H9 (cell line): ENCODE results near the gene DAB2IP. TPM values are rescaled to one million over a fixed set of nuclear protein-coding genes. Genes with fewer than 3 reads are reported as not detected.

ENCODE experiments used
- DNase-seq: peaks from one replicate; pipeline ENCODE4 v3.0.0-alpha.2; 2017
- H2AFZ ChIP-seq: one replicate; pipeline ENCODE4 v1.6.1; 2013; ENCODE audit warnings: mild to moderate bottlenecking, low read length, control low read depth, moderate library complexity
- H2AK5ac ChIP-seq: 2 replicates; pipeline ENCODE4 v1.6.1; 2013; ENCODE audit warnings: low read length, control low read depth, mixed read lengths; ENCODE audit not compliant: insufficient read length
- H2BK120ac ChIP-seq: one replicate; pipeline ENCODE4 v1.6.1; 2013; ENCODE audit warnings: low read depth, mild to moderate bottlenecking, low read length, control low read depth, inconsistent platforms; ENCODE audit not compliant: poor library complexity, severe bottlenecking
- H2BK12ac ChIP-seq: 2 replicates; pipeline ENCODE4 v1.6.1; 2013; ENCODE audit warnings: low read length, control low read depth, mixed read lengths, low read depth; ENCODE audit not compliant: insufficient read length
- H2BK15ac ChIP-seq: 2 replicates; pipeline ENCODE4 v1.6.1; 2013; ENCODE audit warnings: low read depth, low read length, control low read depth
- H2BK20ac ChIP-seq: one replicate; pipeline ENCODE4 v1.6.1; 2013; ENCODE audit warnings: low read depth, mild to moderate bottlenecking, low read length, control low read depth, inconsistent platforms; ENCODE audit not compliant: poor library complexity, severe bottlenecking
- H2BK5ac ChIP-seq: 2 replicates; pipeline ENCODE4 v1.6.1; 2013; ENCODE audit warnings: low read length, control low read depth, mixed read lengths; ENCODE audit not compliant: insufficient read length
- H3K14ac ChIP-seq: 2 replicates; pipeline ENCODE4 v1.6.1; 2013; ENCODE audit warnings: low read length, control low read depth; ENCODE audit not compliant: insufficient read depth
- H3K18ac ChIP-seq: 2 replicates; pipeline ENCODE4 v1.6.1; 2013; ENCODE audit warnings: low read depth, mild to moderate bottlenecking, mixed read lengths, low read length, control low read depth; ENCODE audit not compliant: insufficient read length
- H3K23ac ChIP-seq: 2 replicates; pipeline ENCODE4 v1.6.1; 2013; ENCODE audit warnings: low read length, control low read depth, mixed read lengths, low read depth; ENCODE audit not compliant: insufficient read length
- H3K23me2 ChIP-seq: 2 replicates; pipeline ENCODE4 v1.6.1; 2013; ENCODE audit warnings: low read depth, mild to moderate bottlenecking, mixed read lengths, low read length, control low read depth; ENCODE audit not compliant: insufficient read length, poor library complexity, severe bottlenecking
- H3K27ac ChIP-seq: 2 replicates; pipeline ENCODE4 v1.5.1; 2013; ENCODE audit warnings: low read length, control low read depth, mixed read lengths, low read depth; ENCODE audit not compliant: insufficient read length
- H3K27me3 ChIP-seq: 2 replicates; pipeline ENCODE4 v1.6.1; 2013; ENCODE audit warnings: low read length, control low read depth, inconsistent platforms; ENCODE audit not compliant: insufficient read depth
- H3K4ac ChIP-seq: 2 replicates; pipeline ENCODE4 v1.6.1; 2013; ENCODE audit warnings: low read depth, mild to moderate bottlenecking, control low read depth, inconsistent platforms, low read length, moderate library complexity
- H3K4me1 ChIP-seq: 2 replicates; pipeline ENCODE4 v1.6.1; 2013; ENCODE audit warnings: low read length, control low read depth, inconsistent platforms; ENCODE audit not compliant: insufficient read depth
- H3K4me2 ChIP-seq: 2 replicates; pipeline ENCODE4 v1.6.1; 2013; ENCODE audit warnings: low read length, control low read depth, mixed read lengths; ENCODE audit not compliant: insufficient read length, insufficient read depth
- H3K56ac ChIP-seq: 2 replicates; pipeline ENCODE4 v1.6.1; 2013; ENCODE audit warnings: low read depth, mild to moderate bottlenecking, mixed read lengths, low read length, control low read depth; ENCODE audit not compliant: insufficient read length
- H3K79me1 ChIP-seq: 2 replicates; pipeline ENCODE4 v1.6.1; 2013; ENCODE audit warnings: low read depth, mild to moderate bottlenecking, moderate library complexity, low read length, control low read depth, inconsistent platforms; ENCODE audit not compliant: insufficient read depth, poor library complexity, severe bottlenecking
- H3K79me2 ChIP-seq: 2 replicates; pipeline ENCODE4 v1.6.1; 2013; ENCODE audit warnings: low read length, control low read depth, inconsistent platforms; ENCODE audit not compliant: insufficient read depth
- H3K9ac ChIP-seq: 2 replicates; pipeline ENCODE4 v1.6.1; 2013; ENCODE audit warnings: low read length, control low read depth, mixed read lengths; ENCODE audit not compliant: insufficient read length; ENCODE audit errors: extremely low read depth
- H3K9me3 ChIP-seq: one replicate; pipeline ENCODE4 v1.6.1; 2013; ENCODE audit warnings: low read depth, low read length, inconsistent platforms; ENCODE audit not compliant: control insufficient read depth
- H3T11ph ChIP-seq: one replicate; pipeline ENCODE4 v1.6.1; 2013; ENCODE audit warnings: mild to moderate bottlenecking, low read length, control low read depth, inconsistent platforms
- H4K20me1 ChIP-seq: one replicate; pipeline ENCODE4 v1.6.1; 2013; ENCODE audit not compliant: control insufficient read depth, insufficient read length, insufficient read depth
- H4K5ac ChIP-seq: 2 replicates; pipeline ENCODE4 v1.6.1; 2013; ENCODE audit warnings: low read depth, mild to moderate bottlenecking, mixed read lengths, low read length, control low read depth; ENCODE audit not compliant: insufficient read length
- H4K8ac ChIP-seq: replicated peaks from 2 replicates; pipeline ENCODE4 v1.6.1; 2013; ENCODE audit warnings: low read length, control low read depth, mixed read lengths, low read depth; ENCODE audit not compliant: insufficient read length
- H4K91ac ChIP-seq: 2 replicates; pipeline ENCODE4 v1.6.1; 2013; ENCODE audit warnings: low read depth, mild to moderate bottlenecking, moderate library complexity, mixed read lengths, low read length, control low read depth; ENCODE audit not compliant: insufficient read length
- H3K27ac Mint-ChIP-seq, 3 experiments: 2 replicates in 2 of 3; 3 replicates in 1 of 3; pipeline ENCODE4 v1.8.0; 2020 to 2021; ENCODE audit warnings: mixed read lengths in 3 of 3, mild to moderate bottlenecking in 1 of 3, moderate library complexity in 1 of 3
- H3K27me3 Mint-ChIP-seq: 2 replicates; pipeline ENCODE4 v1.8.0; 2021; ENCODE audit warnings: low read depth, mild to moderate bottlenecking, moderate library complexity, mixed read lengths
- H3K36me3 Mint-ChIP-seq, 3 experiments: 2 replicates in 2 of 3; 3 replicates in 1 of 3; pipeline ENCODE4 v1.8.0; 2020 to 2021; ENCODE audit warnings: low read depth in 3 of 3, mixed read lengths in 3 of 3; ENCODE audit not compliant: insufficient read depth in 1 of 3
- H3K4me1 Mint-ChIP-seq, 2 experiments: 2 replicates each; pipeline ENCODE4 v1.8.0; 2020; ENCODE audit warnings: mixed read lengths in 2 of 2
- H3K4me3 Mint-ChIP-seq, 2 experiments: 2 replicates in 1 of 2; 3 replicates in 1 of 2; pipeline ENCODE4 v1.8.0; 2020 to 2021; ENCODE audit warnings: mild to moderate bottlenecking in 2 of 2, mixed read lengths in 2 of 2, moderate library complexity in 1 of 2
- H3K9me3 Mint-ChIP-seq, 2 experiments: 2 replicates in 1 of 2; 3 replicates in 1 of 2; pipeline ENCODE4 v1.8.0; 2020; ENCODE audit warnings: mild to moderate bottlenecking in 2 of 2, mixed read lengths in 2 of 2, moderate library complexity in 1 of 2
- CTCF ChIP-seq: fragments of 200-600 bp; sonication (generic); conservative IDR thresholded peaks from 3 replicates; pipeline ENCODE4 v1.8.0; 2021; ENCODE audit warnings: antibody characterized with exemption, mild to moderate bottlenecking
- WGBS: extraction: QIAGEN DNeasy Blood & Tissue Kit; methylation state at CpG from one replicate; pipeline ENCODE4 v1.1.7; 2013; ENCODE audit warnings: missing lambda C conversion rate, low lambda C conversion rate, mixed read lengths; ENCODE audit not compliant: insufficient read length; ENCODE audit errors: extremely low coverage; 5-methylcytosine and 5-hydroxymethylcytosine counted together
- total RNA-seq: library from RNA; stranded (reverse); gene quantifications from 2 replicates; pipeline ENCODE4 v1.2.1, GENCODE V29; 2021

The DAB2IP gene
- total RNA-seq, 1 experiment from 2014 or later: 22.6 TPM

- H3K27ac Mint-ChIP-seq: no peak overlapping the region
These were observed 34.5 kb downstream of the DAB2IP start for GRCh38 chr9:121685795-121686377.

More at GRCh38 chr9:121685795-121686377, 34.5 kb downstream of the DAB2IP start:
- H3K56ac ChIP-seq: no peak overlapping the region
- no peak overlapping the region for H3K18ac ChIP-seq
- no peak overlapping the region for H2BK120ac ChIP-seq
- H3K4me1 ChIP-seq: peaks cover 3% of the 10 kb centered on the region; the same call in 1 of the 2 replicates
- H3K9ac ChIP-seq: no peak overlapping the region
- no peak overlapping the region for H3K23ac ChIP-seq
- Mint-ChIP-seq H3K36me3 (peaks cover 0 to 12% (median 2%) of the 10 kb centered on the region in 3 experiments; a peak in 3 of 7 replicates), H3K4me3 (no peak overlapping the region; a peak in 1 of 5 replicates), H3K27me3 (peaks cover 6% of the 10 kb centered on the region), H3K9me3 (no peaks in the 10 kb centered on the region), H3K4me1 (peaks cover 20 to 29% of the 10 kb centered on the region in 2 experiments)
- no CpG with 5 or more reads among the region's 3 CpGs for WGBS
- DNase-seq: no peak
- no peaks in the 10 kb centered on the region for H3K23me2 ChIP-seq
- H4K91ac ChIP-seq: no peak overlapping the region
- no peaks in the 10 kb centered on the region for H3K9me3 ChIP-seq
- no peak overlapping the region for H2AK5ac ChIP-seq
- H4K20me1 ChIP-seq: peaks cover 3% of the 10 kb centered on the region
- no peak overlapping the region for H3T11ph ChIP-seq
- H3K79me2 ChIP-seq: no peaks in the 10 kb centered on the region
- no peaks in the 10 kb centered on the region for H3K79me1 ChIP-seq
- TF ChIP-seq CTCF: no peak
- H4K8ac ChIP-seq: no peak overlapping the region
- H2BK12ac ChIP-seq: no peak overlapping the region
- no peak overlapping the region for H2BK5ac ChIP-seq
- no peak overlapping the region for H3K4ac ChIP-seq
- no peak overlapping the region for H3K4me2 ChIP-seq
- H2AFZ ChIP-seq: no peak overlapping the region
- no peaks in the 10 kb centered on the region for H3K27me3 ChIP-seq
- H2BK15ac ChIP-seq: no peak overlapping the region
- no peak overlapping the region for H2BK20ac ChIP-seq
- no peak overlapping the region for H3K14ac ChIP-seq
- no peak overlapping the region for H3K27ac ChIP-seq
- no peak overlapping the region for H4K5ac ChIP-seq
